Measurements from ENCODE around the gene MTNR1A. TPM values are rescaled to one million over a fixed set of nuclear protein-coding genes. Genes with fewer than 3 reads are reported as not detected.

The MTNR1A gene
- not detected for total RNA-seq

DNA sequence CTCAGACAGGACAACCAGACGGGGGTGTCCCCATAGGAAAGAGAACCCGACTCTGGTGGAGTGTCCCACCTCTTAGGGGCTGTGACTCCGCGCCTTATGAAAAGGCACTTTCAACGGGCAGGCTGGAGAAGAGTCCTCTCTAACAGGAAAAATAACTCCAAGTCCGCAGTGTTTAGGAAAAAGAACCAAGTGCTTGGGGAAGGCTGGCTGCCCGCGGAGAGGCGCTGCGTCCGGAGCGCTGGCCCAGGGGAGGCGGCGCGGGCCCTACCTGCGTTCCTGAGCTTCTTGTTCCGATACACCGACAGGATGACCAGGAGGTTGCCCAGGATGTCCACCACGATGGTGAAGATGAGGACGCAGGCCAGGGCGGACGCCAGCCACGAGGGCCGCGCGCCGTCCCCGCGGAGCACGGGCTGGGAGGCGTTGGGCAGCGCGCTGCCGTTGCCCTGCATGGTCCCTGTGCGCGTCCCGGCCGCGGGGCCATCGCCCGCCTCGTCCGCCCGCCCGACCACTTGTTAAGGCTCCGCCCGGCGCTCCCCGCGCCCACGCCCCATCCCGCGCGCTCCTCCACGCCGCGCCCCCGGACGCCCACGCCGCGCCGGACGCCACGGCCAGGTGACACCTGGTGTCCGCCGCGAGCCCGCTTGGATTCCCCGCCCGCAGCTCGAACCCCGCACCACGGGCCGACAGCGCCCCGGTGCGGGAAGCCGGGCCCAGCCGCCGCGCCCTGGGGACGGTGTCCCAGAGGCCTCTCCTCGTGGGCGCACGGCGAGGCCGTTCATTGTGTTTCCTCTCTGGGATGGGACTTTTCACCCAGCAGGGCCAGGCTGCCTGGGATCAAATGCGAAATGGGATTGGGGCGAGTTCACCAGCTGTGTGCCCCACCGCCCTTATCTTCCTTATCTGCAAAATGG, at the start of gene MTNR1A:
Gene MTNR1A, minus strand, starts transcription at position 654 of the 914 bp plus-strand sequence. Its CDS starts 202 bp downstream, at position 452.
- H3K27ac Mint-ChIP-seq = no peak within 1 kb of the TSS
- no peak within 1 kb of the TSS for H3K4me3 Mint-ChIP-seq
- POLR2A ChIA-PET = no interaction called here
- H3K36me3 Mint-ChIP-seq = no peaks in the 10 kb centered on the region
- no peaks in the 10 kb centered on the region for H3K4me1 Mint-ChIP-seq
- DNase-seq (no peak), ATAC-seq (ENCODE audit: low read depth) (no peak)
- peaks cover 16% of the 10 kb centered on the region for H3K27me3 Mint-ChIP-seq
- no peaks in the 10 kb centered on the region for H3K9me3 Mint-ChIP-seq

DNA sequence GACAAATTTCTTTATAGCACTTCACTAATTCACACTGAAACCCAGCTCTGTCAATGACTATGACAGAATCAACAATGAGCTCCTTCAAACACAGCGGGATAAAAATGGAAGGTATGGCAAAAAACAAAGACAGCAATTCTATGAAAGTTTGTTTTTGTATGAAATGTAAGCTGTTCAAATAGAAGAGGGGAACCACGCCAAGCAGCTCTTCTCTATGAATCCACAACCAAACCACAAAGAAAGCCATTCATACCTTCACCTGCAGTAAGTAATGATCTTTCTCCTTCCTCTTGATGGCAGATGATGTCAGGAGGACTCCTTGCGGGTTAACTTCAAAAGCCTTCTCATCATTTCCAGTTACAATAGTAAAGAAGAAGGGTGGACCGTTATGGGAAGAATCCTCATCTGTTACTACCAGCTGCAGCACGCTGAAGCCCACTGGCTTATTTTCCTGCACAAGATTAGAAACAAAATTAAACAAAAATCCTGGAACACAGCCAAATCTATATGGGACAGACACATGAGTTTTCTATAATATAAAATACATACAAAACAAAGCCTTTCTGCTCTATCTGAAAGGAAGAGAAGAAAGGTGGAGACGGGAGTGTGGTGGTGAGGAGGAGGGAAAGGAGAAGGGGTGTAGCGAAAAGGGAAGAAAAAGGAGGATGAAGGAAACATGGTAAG, 48.9 kb upstream of the MTNR1A start:
- POLR2A ChIA-PET = no interaction called here
- H3K4me3 Mint-ChIP-seq = no peak overlapping the region

DNA sequence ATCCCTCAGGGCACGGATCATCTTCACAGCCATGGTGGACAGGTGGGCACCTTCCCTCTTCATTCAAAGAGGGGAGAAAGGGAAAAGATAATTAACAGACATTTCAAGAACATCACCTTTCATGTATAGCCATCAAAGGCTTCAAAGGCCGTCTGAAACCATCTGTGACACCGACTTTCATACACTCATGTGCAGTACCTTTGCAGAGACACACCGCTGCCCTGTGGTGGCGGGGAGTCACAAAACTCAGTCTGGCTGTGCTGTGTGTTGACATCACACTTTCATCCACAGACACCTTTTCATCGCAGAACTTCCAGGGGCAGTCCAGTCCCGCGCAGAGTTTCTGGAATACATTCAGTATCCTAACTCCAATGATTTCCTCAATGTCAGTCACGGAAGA, 47.6 kb upstream of the MTNR1A start:
- Mint-ChIP-seq H3K27ac (no peak overlapping the region), H3K27me3 (no peaks in the 10 kb centered on the region), H3K9me3 (peaks cover 1% of the 10 kb centered on the region), H3K36me3 (no peaks in the 10 kb centered on the region), H3K4me1 (no peaks in the 10 kb centered on the region), H3K4me3 (no peak overlapping the region)
- DNase-seq (no peak), ATAC-seq (ENCODE audit: low read depth) (no peak)
- POLR2A ChIA-PET = no interaction called here

More for the DNA sequence above, 48.9 kb upstream of the MTNR1A start:
- H3K4me1 Mint-ChIP-seq = no peaks in the 10 kb centered on the region
- no peak for DNase-seq
- no peaks in the 10 kb centered on the region for H3K36me3 Mint-ChIP-seq
- H3K27me3 Mint-ChIP-seq = no peaks in the 10 kb centered on the region
- peaks cover 3% of the 10 kb centered on the region for H3K9me3 Mint-ChIP-seq
- no peak for ATAC-seq (ENCODE audit: low read depth)
- H3K27ac Mint-ChIP-seq = peak overlapping the region; percentile 33

DNA sequence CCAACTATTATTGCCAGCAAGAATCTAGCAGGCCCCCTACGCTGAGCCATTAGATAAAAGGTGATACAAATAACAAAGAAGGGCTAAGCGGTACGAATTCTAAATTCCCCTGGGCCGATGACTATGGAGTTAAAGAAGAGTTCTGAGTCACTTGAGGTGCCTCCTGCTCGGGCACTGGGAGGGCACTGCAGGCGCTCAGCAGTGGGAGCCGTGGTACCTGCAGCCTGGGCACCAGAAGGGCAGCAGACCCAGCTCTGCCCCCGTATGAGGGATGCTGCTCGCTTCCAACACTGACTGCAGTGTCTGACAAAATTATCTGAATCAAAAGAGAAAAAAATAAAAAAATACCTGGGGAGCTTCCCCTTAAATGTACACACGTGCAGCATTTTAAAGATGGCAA, 44.1 kb upstream of the MTNR1A start:
- Mint-ChIP-seq H3K27ac (no peak overlapping the region), H3K4me3 (no peak overlapping the region), H3K27me3 (no peaks in the 10 kb centered on the region), H3K9me3 (no peaks in the 10 kb centered on the region), H3K4me1 (no peaks in the 10 kb centered on the region), H3K36me3 (no peaks in the 10 kb centered on the region)
- ATAC-seq (ENCODE audit: low read depth) (no peak), DNase-seq (no peak)
- POLR2A ChIA-PET = no interaction called here

DNA sequence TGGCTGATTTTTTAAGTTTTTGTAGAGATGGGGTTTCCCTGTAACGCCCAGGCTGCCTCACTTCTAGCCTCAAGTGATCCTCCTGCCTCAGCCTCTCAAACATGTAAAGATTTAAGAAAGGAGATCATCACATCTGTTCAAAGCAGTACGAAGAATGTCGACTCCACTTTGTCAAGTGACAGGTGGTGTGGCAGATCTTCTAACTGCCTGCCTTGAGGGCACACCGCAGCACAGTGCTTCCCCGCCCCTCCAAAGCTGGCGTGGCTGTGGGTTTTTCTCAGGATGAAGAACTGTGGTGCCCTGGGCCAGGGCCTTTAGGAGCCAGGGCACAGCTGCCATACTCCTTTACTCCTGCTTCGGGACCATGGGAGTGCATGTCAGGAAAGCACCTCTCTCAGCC, 43.3 kb upstream of the MTNR1A start:
- no peaks in the 10 kb centered on the region for H3K36me3 Mint-ChIP-seq

DNA sequence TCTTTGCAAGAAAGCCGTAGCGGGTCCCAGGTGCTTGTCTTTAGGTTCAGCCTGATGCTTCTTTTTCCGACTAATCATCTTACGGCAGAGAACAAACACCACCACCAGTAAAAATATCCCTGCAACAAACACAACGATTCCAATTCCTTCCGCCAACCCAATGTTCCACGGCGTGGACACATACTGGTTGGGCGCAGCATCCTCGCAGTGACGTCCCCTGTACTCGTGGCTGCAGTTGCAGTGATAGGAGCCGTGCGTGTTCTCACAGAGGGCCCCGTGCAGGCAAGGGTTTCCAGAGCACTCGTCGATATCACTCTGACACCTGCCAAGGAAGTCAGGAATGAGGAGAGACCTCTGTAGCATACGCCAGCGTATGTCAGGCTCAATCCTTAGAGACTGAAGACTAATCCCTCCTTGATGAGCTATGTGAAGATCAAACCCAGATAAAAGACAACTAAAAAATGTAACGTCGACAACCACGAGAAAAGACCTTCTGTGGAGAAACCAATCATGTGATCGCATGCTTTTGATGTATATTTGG, 41.6 kb upstream of the MTNR1A start:
- Mint-ChIP-seq H3K36me3 (no peaks in the 10 kb centered on the region), H3K27me3 (no peaks in the 10 kb centered on the region), H3K9me3 (no peaks in the 10 kb centered on the region), H3K4me1 (no peaks in the 10 kb centered on the region), H3K27ac (no peak overlapping the region), H3K4me3 (no peak overlapping the region)
- ATAC-seq (ENCODE audit: low read depth) (no peak), DNase-seq (no peak)
- POLR2A ChIA-PET = no interaction called here

More for the DNA sequence above, 43.3 kb upstream of the MTNR1A start:
- H3K4me1 Mint-ChIP-seq = no peaks in the 10 kb centered on the region
- no peaks in the 10 kb centered on the region for H3K27me3 Mint-ChIP-seq
- no peaks in the 10 kb centered on the region for H3K9me3 Mint-ChIP-seq
- ATAC-seq (ENCODE audit: low read depth) (no peak), DNase-seq (no peak)
- POLR2A ChIA-PET = no interaction called here
- H3K27ac Mint-ChIP-seq = no peak overlapping the region
- H3K4me3 Mint-ChIP-seq = no peak overlapping the region

DNA sequence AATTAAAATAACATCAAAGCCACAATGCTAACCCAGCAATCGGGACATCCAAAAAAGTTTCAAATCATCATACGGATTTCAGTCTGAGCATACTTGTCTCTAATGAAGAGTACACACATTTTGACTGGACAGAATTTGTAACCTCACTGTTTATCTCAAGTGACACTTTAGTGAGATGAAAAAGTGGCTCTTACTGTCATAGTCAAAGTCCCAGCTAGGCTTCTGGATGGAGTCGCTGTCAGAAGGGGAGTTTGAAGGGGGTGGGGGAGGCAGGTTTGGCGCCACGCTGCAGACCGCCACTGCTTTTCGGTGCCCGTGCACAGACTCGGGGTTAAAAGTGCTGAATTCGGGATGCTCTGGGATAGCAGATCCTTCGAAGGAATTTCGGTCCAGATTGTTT, 41.0 kb upstream of the MTNR1A start:
- Mint-ChIP-seq H3K9me3 (no peaks in the 10 kb centered on the region), H3K27me3 (no peaks in the 10 kb centered on the region), H3K4me1 (no peaks in the 10 kb centered on the region), H3K4me3 (no peak overlapping the region), H3K27ac (no peak overlapping the region), H3K36me3 (no peaks in the 10 kb centered on the region)
- DNase-seq = no peak
- ATAC-seq (ENCODE audit: low read depth) = no peak
- POLR2A ChIA-PET = no interaction called here

DNA sequence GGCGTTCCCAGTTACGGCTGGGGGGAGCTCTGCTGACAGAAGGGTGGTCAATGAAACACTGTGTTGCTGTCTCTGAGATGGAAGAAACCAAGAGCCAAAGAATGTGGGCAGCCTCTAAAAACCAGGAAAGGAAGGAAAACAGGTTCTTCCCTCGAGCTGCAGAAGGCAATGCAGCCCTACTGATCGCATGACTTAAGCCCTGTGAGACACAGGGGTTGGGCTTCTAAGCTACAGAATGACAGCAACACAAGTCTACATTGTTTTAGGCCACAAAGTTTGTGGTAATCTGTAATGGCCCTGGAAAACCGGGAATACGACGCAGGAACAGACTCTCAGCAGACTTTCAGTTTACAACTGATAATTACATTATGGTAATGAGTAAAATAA, 38.2 kb upstream of the MTNR1A start:
- Mint-ChIP-seq H3K4me3 (no peak overlapping the region), H3K36me3 (no peaks in the 10 kb centered on the region), H3K9me3 (no peaks in the 10 kb centered on the region), H3K27ac (no peak overlapping the region), H3K4me1 (no peaks in the 10 kb centered on the region), H3K27me3 (no peaks in the 10 kb centered on the region)
- DNase-seq (no peak), ATAC-seq (ENCODE audit: low read depth) (no peak)
- POLR2A ChIA-PET = no interaction called here

DNA sequence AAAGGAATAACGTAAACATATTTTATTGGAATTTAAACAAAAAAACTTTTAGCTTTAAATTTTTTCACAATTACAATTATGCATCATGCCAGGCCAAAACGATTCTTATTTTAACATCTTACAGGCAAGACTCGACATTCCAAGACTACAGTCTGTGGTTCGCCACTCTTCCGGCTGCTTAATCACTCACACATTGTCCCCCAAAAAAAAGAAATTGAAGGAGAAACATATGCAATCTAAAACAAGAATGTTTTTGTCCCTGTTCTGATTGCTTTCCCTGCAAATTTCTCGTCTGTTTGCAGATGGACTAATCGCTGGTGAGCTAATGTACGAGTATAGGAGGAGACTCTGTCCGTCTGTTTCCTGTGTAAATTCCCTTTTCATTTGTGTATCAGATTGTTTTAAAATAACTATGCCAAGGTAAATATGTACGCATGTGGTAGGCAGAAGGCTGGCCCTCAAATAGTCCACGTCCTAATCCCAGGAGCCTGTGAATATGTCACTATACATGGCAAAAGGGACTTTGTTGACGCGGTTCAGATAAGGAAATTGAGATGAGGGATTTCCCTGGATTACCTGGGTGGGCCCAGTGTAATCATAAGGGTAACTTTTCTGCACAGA, 37.7 kb upstream of the MTNR1A start:
- no peak for ATAC-seq (ENCODE audit: low read depth)
- no peaks in the 10 kb centered on the region for H3K9me3 Mint-ChIP-seq
- no peaks in the 10 kb centered on the region for H3K4me1 Mint-ChIP-seq
- DNase-seq = no peak
- H3K4me3 Mint-ChIP-seq = no peak overlapping the region
- no peak overlapping the region for H3K27ac Mint-ChIP-seq
- POLR2A ChIA-PET = no interaction called here
- no peaks in the 10 kb centered on the region for H3K27me3 Mint-ChIP-seq
- H3K36me3 Mint-ChIP-seq = no peaks in the 10 kb centered on the region

DNA sequence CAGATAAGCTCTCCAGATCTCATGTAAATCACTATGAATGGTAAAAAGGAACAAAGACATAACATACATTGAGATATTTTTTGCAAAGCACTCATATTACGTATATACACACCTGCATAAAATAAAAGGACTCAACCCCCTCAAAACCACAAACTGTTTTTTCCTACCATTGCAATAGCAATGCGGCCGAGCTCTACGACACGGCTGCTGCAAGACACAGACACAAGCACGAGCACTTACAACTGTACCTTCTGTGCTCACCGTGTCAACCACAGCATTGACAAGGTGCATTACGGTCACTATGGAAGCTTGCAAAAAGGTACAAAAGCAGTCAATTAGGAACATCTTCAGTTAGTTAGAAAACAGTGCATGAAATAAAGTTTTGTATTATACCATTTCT, 37.1 kb upstream of the MTNR1A start:
- H3K4me1 Mint-ChIP-seq = no peaks in the 10 kb centered on the region
- POLR2A ChIA-PET = no interaction called here
- no peak for DNase-seq
- no peak for ATAC-seq (ENCODE audit: low read depth)
- H3K9me3 Mint-ChIP-seq = no peaks in the 10 kb centered on the region
- H3K27ac Mint-ChIP-seq = no peak overlapping the region
- H3K36me3 Mint-ChIP-seq = no peaks in the 10 kb centered on the region
- no peaks in the 10 kb centered on the region for H3K27me3 Mint-ChIP-seq
- no peak overlapping the region for H3K4me3 Mint-ChIP-seq

DNA sequence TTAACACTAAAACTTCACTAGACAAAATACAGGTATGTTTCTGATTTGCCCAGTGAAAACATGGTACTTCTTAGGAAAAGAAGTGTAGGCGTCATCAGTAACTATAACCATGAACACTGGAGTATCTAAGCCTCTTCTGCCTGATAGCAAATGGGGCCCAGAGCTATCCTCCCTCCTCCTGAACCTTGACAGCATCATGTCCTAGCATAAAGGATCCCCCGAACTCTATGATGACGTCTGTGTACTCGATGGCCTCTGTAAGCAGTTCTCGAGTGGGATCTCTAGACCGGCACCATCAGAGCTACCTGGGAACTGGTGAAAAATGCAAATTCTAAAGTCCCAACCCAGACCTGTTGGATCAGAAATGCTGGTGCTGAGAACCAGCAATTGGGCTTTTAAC, 36.3 kb upstream of the MTNR1A start:
- H3K36me3 Mint-ChIP-seq = no peaks in the 10 kb centered on the region
- no peak overlapping the region for H3K4me3 Mint-ChIP-seq
- no peak overlapping the region for H3K27ac Mint-ChIP-seq
- POLR2A ChIA-PET = no interaction called here
- H3K4me1 Mint-ChIP-seq = no peaks in the 10 kb centered on the region
- ATAC-seq (ENCODE audit: low read depth) (no peak), DNase-seq (no peak)
- H3K9me3 Mint-ChIP-seq = no peaks in the 10 kb centered on the region
- no peaks in the 10 kb centered on the region for H3K27me3 Mint-ChIP-seq

DNA sequence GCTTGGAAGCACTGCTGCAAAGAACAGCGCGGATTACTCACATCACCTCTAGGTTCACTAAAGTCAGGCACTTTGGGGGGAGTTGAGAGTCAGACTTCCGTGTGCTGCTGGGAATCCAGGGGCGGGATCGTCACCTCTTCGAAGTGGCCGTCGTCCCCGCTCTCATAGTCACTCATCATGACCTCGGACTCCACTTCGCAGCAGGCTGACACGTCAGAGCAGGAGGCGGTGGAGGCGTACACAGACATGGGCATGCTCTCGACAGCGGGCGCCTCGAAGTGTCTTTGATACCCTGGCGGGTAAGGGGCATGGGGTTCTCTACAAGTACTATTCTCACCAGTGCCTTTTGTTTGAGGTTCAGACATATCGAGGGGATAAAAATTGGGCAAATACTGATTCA, 33.1 kb upstream of the MTNR1A start:
- DNase-seq = no peak
- Mint-ChIP-seq H3K9me3 (no peaks in the 10 kb centered on the region), H3K36me3 (no peaks in the 10 kb centered on the region), H3K4me3 (no peak overlapping the region), H3K4me1 (no peaks in the 10 kb centered on the region), H3K27ac (no peak overlapping the region), H3K27me3 (peaks cover 5% of the 10 kb centered on the region)
- POLR2A ChIA-PET = no interaction called here
- ATAC-seq (ENCODE audit: low read depth) = no peak

DNA sequence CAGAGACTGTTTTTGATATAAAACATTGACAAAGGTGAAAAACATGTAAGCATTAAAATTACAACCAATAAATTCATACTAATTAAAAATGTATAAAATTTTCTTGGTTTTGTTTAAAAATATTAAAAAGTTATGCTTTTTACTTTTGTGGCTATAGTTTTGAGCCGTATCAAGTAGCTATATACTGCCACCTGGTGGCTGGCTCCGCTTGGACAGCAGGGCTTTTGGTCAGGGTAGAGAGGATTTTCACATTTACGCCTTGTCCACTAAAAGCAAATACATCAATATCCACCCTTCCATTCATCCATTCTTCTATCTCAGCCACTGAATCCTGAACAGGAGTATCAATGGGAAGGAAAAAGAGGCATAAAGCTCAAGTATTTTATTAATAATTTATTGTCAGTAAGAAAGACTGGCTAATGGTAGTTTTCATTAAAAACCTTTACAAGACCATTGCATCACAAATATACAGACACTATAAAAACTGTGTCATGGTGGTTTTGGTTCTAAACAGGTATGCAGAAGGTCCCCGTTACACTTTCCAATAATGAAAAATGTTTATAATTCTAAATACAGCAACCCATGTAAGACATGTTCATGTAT, 32.1 kb upstream of the MTNR1A start:
- H3K27ac Mint-ChIP-seq = no peak overlapping the region
- no peaks in the 10 kb centered on the region for H3K36me3 Mint-ChIP-seq
- H3K4me3 Mint-ChIP-seq = no peak overlapping the region
- H3K4me1 Mint-ChIP-seq = no peaks in the 10 kb centered on the region
- peak; percentile 52 for DNase-seq
- no peaks in the 10 kb centered on the region for H3K9me3 Mint-ChIP-seq
- POLR2A ChIA-PET = no interaction called here
- peaks cover 5% of the 10 kb centered on the region for H3K27me3 Mint-ChIP-seq
- ATAC-seq (ENCODE audit: low read depth) = no peak

All from activated naive CD8-positive, alpha-beta T cell treated with anti-CD3 and anti-CD28 coated beads, Interleukin-2, amount 10 ng/mL, durations not matched to agents 7 days and 5 days (primary cell).